Activated gamma-delta T cell (primary cell): Measurements from ENCODE around the gene MTUS2.
"Not testable (repeated sequence)": the region's sequence is repeated elsewhere in the genome, so short reads cannot be mapped to it uniquely, and the experiment has no call there.

Experiments
- DNase-seq: peaks from one replicate; lab custom pipeline; 2025; lab: John Stamatoyannopoulos, UW

The MTUS2 gene

DNA sequence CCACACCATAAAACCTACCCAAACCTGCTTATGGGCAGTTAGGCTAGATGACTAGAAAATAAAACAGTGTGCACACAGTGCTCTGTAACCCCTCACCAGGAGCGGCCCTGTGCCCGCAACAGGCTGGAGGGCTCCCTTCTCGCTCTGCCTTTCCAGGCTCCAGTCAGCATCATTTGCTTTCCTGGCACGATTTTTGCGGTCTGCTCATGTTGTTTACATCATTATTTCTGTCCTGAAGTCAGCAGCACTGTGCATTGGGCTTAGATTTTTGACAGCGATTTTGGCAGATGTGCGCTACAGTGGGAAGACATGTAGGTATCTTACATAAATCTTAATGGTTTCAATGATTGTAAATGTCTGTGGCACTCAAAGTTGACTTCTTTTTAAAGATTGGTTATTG is 344.0 kb downstream of the MTUS2 start:
- DNase-seq, result no peak

- DNase-seq, result no peak
Measured at GRCh38 chr13:29165216-29165615, 345.1 kb downstream of the MTUS2 start.

GRCh38 chr13:29165840-29166239 is 345.7 kb downstream of the MTUS2 start:
- DNase-seq, result no peak

DNA sequence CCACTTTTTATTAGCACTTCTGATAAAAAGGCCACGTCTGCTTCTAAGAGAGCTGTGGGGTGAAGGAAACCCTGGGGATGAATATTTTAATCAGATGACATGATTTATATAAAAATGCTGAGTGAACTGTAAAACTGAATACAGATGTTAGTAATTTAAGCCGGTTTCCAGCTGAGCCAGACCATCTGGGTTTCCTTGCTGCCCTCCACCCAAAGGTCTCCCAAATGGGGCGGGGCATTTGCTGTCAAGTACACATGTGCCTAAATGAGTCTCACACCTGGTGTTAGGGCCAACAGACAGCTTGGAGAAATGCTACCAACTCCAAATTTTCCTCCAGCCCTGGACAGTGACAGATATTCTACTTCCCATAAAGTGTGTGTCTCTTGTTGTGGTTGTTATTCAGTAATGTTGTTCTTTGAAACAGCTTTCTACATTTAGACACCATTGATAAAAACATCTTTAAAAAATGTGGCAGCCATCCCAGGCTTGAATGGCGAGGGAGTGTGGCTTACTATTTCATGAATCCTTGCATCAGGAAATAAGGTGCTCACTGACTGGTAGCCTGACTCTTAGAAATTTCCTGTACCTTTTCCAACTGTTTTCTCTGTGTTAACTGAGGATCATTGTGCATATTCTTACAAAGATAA is 350.4 kb downstream of the MTUS2 start:
- no peak for DNase-seq

DNA sequence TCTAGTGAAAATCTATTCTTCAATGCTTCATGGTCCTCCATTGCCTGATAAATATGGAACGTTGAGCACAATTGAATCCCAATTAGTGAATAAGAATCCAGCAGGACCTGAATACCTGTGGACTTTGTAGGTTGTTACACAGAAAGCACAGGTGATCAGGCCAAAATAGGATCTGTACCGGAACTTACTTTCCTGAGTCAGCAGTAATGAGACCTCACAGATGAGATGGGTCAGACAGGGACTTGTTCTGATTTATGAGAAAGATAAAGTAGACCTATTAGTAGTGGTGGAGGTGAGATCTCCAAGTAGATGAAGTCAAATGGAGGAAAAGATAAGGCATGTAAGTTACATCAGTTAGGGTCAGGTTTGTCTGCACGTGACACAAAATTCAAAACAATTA is 351.1 kb downstream of the MTUS2 start:
- DNase-seq, result no peak

DNA sequence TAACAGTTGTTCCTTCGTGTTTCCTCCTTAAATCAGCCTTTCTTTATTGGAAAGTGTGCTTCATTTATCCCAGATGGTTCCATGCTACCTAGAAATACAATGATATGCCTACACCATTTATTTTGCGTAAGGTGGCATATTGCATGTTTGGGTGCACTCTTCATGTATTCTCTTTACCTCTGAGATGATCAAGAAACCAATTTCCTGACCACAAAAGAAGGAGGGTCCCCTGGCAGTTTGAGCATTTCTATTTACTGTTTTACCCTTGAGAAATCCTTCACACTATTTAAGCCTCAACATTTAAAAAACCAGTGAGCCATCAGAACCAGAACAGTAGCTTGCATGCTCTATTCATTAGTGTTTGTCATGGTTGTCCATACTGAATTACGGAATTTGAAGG is 354.0 kb downstream of the MTUS2 start:
- DNase-seq, result no peak

DNA sequence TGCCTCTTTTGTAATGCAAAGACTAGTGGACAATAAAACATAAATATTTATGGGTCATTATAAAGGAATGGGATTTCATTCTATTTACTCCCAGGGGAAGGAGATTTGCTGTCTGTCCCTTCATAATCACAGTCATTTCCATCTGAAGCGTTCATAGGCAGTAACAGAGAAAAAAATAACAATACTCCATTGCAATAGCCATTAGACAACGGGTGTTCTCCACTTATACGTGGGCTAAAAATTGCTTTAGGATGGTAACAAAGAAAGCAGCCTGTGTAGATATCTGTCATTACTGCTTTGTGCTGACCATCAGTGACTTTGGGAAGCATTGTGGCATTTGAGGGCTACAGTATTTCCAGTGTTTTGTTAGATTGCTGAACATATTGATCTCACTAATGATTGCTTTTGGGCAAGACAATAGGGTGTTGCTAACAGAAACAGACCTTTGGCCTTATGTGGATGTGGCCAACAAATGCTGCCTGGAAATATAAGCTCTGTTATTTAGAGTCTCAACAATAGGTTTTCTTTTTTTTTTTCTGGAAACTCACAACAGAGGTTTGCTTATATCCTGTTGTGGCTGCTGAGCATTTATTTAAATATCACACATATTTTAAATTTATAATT is 355.2 kb downstream of the MTUS2 start:
- DNase-seq, result no peak

DNA sequence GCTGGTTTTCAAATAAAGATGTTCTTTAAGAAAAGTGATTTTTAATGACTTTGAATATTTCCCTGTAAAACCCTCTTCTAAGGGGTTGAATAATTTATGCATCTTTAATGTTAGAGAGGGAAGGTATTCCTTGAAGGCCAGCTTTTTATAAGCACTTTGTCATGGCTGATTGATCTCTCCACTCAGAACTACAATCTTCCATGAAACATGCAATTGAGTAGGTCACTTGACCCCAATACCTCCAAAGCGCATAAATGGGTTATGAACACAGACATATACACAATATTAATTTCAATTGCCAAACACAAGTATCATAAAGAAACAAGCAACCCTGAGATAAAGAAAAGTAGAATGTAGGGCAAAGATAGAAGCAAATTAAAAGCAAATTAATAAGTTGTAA is 359.9 kb downstream of the MTUS2 start:
- no peak for DNase-seq

DNA sequence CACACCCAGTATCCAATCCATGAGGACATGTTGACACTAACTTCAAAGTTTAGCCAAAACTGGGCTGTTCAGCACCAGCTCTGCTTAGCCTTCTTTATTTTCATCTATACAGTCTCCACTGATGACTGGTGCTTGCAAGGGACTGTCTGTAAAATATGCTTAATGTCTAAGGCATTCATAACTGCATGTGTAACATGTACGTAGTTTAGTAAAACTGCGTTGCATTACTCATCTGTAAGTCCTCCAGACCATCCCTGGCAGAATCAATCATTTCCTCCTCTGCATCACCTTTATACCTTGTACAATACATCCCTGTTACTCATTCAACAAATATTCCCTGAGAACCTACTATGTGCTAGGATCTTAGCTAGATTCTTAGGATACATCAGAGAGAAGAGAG is 362.1 kb downstream of the MTUS2 start:
- no peak for DNase-seq

DNA sequence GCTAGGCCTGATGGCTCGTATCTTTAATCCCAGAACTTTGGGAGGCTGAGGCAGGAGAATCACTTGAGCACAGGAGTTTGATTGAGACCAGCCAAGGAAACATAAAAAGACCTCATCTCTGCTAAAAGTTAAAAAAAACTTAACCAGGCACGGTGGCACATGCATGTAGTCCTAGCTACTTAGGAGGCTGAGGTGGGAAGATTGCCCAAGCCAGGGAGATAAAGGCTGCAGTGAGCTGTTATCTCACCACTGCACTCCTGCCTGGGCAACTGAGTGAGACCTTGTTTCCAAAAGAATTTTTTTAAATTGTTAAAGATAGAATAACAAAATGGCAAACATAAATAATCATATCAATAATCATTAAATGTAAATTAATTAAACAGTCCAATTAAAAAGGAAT is 365.8 kb downstream of the MTUS2 start:
- no peak for DNase-seq

DNA sequence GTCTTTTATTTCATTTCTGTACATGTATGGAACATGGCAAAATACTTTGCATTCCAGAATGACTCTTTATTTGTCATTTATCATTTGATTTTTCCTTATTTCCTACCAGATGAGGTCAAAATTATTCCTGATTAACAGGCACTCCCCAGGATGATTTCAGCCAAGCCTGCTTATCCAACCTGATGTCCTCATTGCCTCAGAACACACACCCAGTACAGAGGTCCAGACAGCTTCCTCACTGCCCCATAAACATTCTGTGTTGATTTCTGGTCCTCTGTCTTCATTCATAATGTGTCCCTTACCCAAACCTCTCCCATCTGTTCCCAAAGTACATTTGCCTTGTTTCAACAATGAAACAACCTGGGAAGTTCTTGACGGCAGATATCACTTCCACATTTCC is 367.4 kb downstream of the MTUS2 start:
- no peak for DNase-seq

DNA sequence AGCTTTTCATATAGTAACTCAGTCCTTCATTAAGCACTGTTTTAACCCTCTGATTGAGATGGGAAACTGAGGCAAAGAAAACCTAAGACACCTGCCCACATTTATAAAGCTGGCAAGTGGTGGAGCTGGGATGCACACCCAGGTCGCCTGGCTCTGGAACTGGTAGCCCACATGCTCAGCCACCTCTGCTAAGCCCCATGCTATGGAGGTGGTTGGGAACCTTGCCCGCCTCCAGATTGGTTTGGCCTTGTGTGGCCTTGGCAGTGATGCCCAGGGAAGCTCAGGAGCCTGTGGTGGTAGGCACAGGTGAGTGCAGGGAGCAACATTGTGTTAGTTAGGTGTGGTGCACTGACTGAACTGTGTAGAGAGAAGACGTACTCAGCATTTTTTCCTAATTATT is 370.2 kb downstream of the MTUS2 start:
- DNase-seq, result no peak

- DNase-seq, result no peak
Measured at GRCh38 chr13:29193083-29193482, 372.9 kb downstream of the MTUS2 start.

DNA sequence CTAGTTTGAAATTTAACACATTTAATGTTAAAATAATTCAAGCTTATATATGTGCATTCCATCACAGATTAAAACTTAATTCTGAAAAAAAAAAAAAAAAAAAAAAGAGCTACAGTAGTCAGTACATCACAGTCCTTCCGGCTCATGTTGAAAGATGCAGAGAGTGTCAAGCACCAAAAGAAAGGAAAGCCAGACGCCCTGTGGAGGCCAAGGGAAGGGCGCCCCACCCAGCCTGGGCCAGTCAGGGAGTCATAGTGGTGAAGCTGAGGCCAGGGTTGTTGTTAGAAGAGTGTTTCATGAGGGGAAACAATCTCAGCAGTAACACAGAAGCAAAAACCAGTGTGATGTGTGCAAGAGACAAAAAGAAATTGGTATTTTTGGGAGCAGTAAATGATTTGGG is 375.3 kb downstream of the MTUS2 start:
- DNase-seq, result no peak

DNA sequence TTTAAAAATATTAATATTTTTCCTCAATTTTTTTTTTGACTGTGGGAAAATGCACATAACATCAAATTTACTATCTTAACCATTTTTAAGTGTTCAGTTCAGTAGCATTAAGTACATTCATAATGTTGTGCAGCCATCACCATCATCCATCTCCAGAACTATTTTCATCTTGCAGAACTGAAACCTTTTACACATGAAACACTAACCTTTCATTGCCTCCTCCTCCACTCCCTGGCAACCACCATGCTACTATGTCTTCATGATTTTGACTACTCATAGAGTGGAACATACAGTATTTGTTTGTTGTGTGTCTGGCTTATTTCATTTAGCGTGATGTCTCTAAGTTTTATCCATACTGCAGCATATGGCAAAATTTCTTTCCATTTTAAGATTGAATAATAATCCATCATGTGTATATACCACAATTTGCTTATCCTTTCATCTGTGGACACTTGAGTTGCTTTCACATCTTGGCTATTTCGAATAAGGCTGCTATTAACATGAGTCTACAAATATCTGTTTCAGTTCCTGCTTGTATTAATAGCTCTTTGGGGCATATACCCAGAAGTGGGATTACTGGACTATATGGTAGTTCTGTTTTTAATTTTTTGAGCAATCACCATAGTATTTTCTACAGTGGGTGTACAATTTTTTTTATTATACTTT is 376.4 kb downstream of the MTUS2 start:
- DNase-seq, result no peak

DNA sequence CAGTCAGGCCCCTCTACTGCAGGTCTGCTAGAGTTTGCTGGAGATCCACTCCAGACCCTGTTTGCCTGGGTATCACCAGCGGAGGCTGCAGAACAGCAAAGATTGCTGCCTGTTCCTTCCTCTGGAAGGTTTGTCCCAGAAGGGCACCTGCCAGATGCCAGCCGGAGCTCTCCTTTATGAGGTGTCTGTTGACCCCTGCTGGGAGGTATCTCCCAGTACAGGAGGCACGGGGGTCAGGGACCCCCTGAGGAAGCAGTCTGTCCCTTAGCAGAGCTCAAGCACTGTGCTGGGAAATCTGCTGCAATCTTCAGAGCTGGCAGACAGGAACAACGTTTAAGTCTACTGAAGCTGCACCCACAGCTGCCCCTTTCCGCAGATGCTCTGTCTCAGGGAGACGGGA is 382.6 kb downstream of the MTUS2 start:
- not testable (repeated sequence) for DNase-seq

GRCh38 chr13:29204651-29205050 is 384.5 kb downstream of the MTUS2 start:
- DNase-seq, result no peak

DNA sequence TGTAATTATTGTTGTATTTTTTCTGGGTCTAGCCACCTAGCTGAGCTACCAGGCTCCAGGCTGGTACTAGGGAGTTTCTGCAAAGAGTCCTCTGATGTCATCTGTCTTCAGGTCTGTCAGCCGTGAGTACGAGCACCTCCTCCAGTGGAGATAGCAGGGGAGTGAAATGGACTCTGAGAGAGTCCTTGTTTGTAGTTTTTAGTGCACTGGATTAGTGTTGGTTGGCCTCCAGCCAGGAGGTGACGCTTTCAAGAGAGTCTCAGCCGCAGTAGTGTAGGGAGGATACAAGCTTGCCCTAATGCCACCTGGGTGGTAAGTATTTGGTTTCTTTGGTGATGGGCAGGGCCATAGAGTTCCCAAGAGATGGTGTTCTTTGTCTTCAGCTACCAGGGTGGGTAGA is 390.5 kb downstream of the MTUS2 start:
- no peak for DNase-seq

DNA sequence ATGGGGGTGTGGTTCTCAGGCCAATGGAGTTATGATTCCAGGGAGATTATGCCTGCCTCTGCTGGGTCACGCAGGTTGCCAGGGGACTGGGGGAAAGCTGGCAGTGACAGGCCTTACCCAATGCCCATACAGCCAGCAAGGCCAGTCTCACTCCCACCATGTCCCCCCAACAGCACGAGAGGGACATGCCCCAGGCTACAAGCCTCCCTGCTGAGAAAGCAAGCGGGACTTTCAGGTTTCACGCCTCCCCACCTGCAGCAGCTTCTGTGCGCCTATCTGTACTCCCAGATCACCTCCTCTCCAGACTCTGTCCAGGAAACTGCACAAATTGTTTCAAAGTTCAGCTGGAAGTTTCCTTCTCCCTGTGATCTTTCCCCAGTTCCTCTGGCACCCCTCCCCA is 391.0 kb downstream of the MTUS2 start:
- not testable (repeated sequence) for DNase-seq

GRCh38 chr13:29222458-29222857 is 402.3 kb downstream of the MTUS2 start:
- no peak for DNase-seq

- DNase-seq, result no peak
Measured at GRCh38 chr13:29224206-29224605, 404.1 kb downstream of the MTUS2 start.

GRCh38 chr13:29227576-29227975 is 407.4 kb downstream of the MTUS2 start:
- DNase-seq, result no peak

- DNase-seq, result no peak
Measured at GRCh38 chr13:29230299-29230845, 410.2 kb downstream of the MTUS2 start.
